Memory B cell (primary cell): Measurements from ENCODE around the gene ITGB5.

Experiments
- ATAC-seq: fragments of 150-1000 bp; cut with Tn5 transposase; 2 replicates; pipeline ENCODE4 v1.10.0; 2021; ENCODE audit warnings: low read depth, mild to moderate bottlenecking, moderate library complexity
- DNase-seq, 2 donors: peaks; one replicate each; pipeline ENCODE4 v3.0.0; 2022; ENCODE audit warnings: low spot score in 2 of 2
- H3K27ac Mint-ChIP-seq: one replicate; pipeline ENCODE4 v1.8.0; 2022; ENCODE audit warnings: mild to moderate bottlenecking, moderate library complexity, mixed read lengths
- H3K27me3 Mint-ChIP-seq: one replicate; pipeline ENCODE4 v1.8.0; 2022; ENCODE audit warnings: mixed read lengths
- H3K36me3 Mint-ChIP-seq: one replicate; pipeline ENCODE4 v1.8.0; 2022; ENCODE audit warnings: mild to moderate bottlenecking, mixed read lengths
- H3K4me1 Mint-ChIP-seq: one replicate; pipeline ENCODE4 v1.8.0; 2022; ENCODE audit warnings: mixed read lengths
- H3K4me3 Mint-ChIP-seq: one replicate; pipeline ENCODE4 v1.8.0; 2022; ENCODE audit warnings: mild to moderate bottlenecking, moderate library complexity, mixed read lengths
- H3K9me3 Mint-ChIP-seq: one replicate; pipeline ENCODE4 v1.8.0; 2022; ENCODE audit warnings: mixed read lengths

Gene ITGB5

GRCh38 chr3:124770336-124771082 lies 116.7 kb downstream of the ITGB5 start:
- Mint-ChIP-seq H3K9me3 (no peaks in the 10 kb centered on the region), H3K36me3 (no peaks in the 10 kb centered on the region), H3K4me3 (no peak overlapping the region), H3K27ac (no peak overlapping the region), H3K27me3 (peaks cover 16% of the 10 kb centered on the region), H3K4me1 (no peaks in the 10 kb centered on the region)
- ATAC-seq = no peak
- DNase-seq = no peak

GRCh38 chr3:124769462-124769861 lies 117.7 kb downstream of the ITGB5 start:
- ATAC-seq = no peak
- no peak for DNase-seq
- Mint-ChIP-seq H3K27ac (no peak overlapping the region), H3K9me3 (no peaks in the 10 kb centered on the region), H3K27me3 (peaks cover 14% of the 10 kb centered on the region), H3K36me3 (no peaks in the 10 kb centered on the region), H3K4me3 (no peak overlapping the region), H3K4me1 (no peaks in the 10 kb centered on the region)

GRCh38 chr3:124768812-124769211 lies 118.4 kb downstream of the ITGB5 start:
- H3K9me3 Mint-ChIP-seq = no peaks in the 10 kb centered on the region
- ATAC-seq = peak; percentile 41

GRCh38 chr3:124767691-124768090 lies 119.5 kb downstream of the ITGB5 start:
- Mint-ChIP-seq H3K27ac (no peak overlapping the region), H3K36me3 (no peaks in the 10 kb centered on the region), H3K4me3 (no peak overlapping the region), H3K9me3 (no peaks in the 10 kb centered on the region), H3K4me1 (no peaks in the 10 kb centered on the region), H3K27me3 (peaks cover 10% of the 10 kb centered on the region)
- ATAC-seq (no peak), DNase-seq (no peak)

More at GRCh38 chr3:124768812-124769211, 118.4 kb downstream of the ITGB5 start:
- no peak overlapping the region for H3K27ac Mint-ChIP-seq
- H3K27me3 Mint-ChIP-seq = peaks cover 12% of the 10 kb centered on the region
- no peak overlapping the region for H3K4me3 Mint-ChIP-seq
- H3K4me1 Mint-ChIP-seq = no peaks in the 10 kb centered on the region
- DNase-seq = no peak
- no peaks in the 10 kb centered on the region for H3K36me3 Mint-ChIP-seq

- Mint-ChIP-seq H3K4me3 (no peak overlapping the region), H3K27ac (no peak overlapping the region), H3K36me3 (no peaks in the 10 kb centered on the region), H3K9me3 (no peaks in the 10 kb centered on the region), H3K4me1 (no peaks in the 10 kb centered on the region), H3K27me3 (peaks cover 10% of the 10 kb centered on the region)
- no peak for ATAC-seq
- DNase-seq = no peak
These were observed 119.9 kb downstream of the ITGB5 start for GRCh38 chr3:124767264-124767663.

GRCh38 chr3:124766113-124767095 lies 120.8 kb downstream of the ITGB5 start:
- DNase-seq (no peak), ATAC-seq (no peak)
- Mint-ChIP-seq H3K4me1 (peaks cover under 1% of the 10 kb centered on the region), H3K9me3 (no peaks in the 10 kb centered on the region), H3K4me3 (no peak overlapping the region), H3K27ac (no peak overlapping the region), H3K27me3 (peaks cover 11% of the 10 kb centered on the region), H3K36me3 (no peaks in the 10 kb centered on the region)

GRCh38 chr3:124765197-124765840 lies 121.8 kb downstream of the ITGB5 start:
- Mint-ChIP-seq H3K27me3 (peaks cover 12% of the 10 kb centered on the region), H3K27ac (no peak overlapping the region), H3K9me3 (no peaks in the 10 kb centered on the region), H3K36me3 (no peaks in the 10 kb centered on the region), H3K4me3 (no peak overlapping the region), H3K4me1 (peaks cover 3% of the 10 kb centered on the region)
- ATAC-seq = no peak
- no peak for DNase-seq

- ATAC-seq (no peak), DNase-seq (no peak)
- peaks cover 12% of the 10 kb centered on the region for H3K27me3 Mint-ChIP-seq
- no peaks in the 10 kb centered on the region for H3K36me3 Mint-ChIP-seq
- H3K4me3 Mint-ChIP-seq = no peak overlapping the region
- no peaks in the 10 kb centered on the region for H3K9me3 Mint-ChIP-seq
- H3K4me1 Mint-ChIP-seq = peaks cover 3% of the 10 kb centered on the region
- H3K27ac Mint-ChIP-seq = no peak overlapping the region
These were observed 122.4 kb downstream of the ITGB5 start for GRCh38 chr3:124764746-124765145.

- H3K36me3 Mint-ChIP-seq = no peaks in the 10 kb centered on the region
- H3K4me3 Mint-ChIP-seq = no peak overlapping the region
- peaks cover 12% of the 10 kb centered on the region for H3K27me3 Mint-ChIP-seq
- H3K27ac Mint-ChIP-seq = no peak overlapping the region
- DNase-seq (no peak), ATAC-seq (no peak)
- H3K9me3 Mint-ChIP-seq = no peaks in the 10 kb centered on the region
- H3K4me1 Mint-ChIP-seq = peaks cover 3% of the 10 kb centered on the region
These were observed 123.4 kb downstream of the ITGB5 start for GRCh38 chr3:124763644-124764358.

- Mint-ChIP-seq H3K27ac (no peak overlapping the region), H3K4me3 (no peak overlapping the region), H3K27me3 (peaks cover 10% of the 10 kb centered on the region), H3K4me1 (peaks cover 3% of the 10 kb centered on the region), H3K9me3 (no peaks in the 10 kb centered on the region), H3K36me3 (no peaks in the 10 kb centered on the region)
- ATAC-seq (no peak), DNase-seq (no peak)
These were observed 124.0 kb downstream of the ITGB5 start for GRCh38 chr3:124763206-124763605.

GRCh38 chr3:124762661-124763011 lies 124.5 kb downstream of the ITGB5 start:
- DNase-seq (no peak), ATAC-seq (no peak)
- H3K27ac Mint-ChIP-seq = no peak overlapping the region
- H3K27me3 Mint-ChIP-seq = peaks cover 10% of the 10 kb centered on the region
- no peaks in the 10 kb centered on the region for H3K9me3 Mint-ChIP-seq
- H3K36me3 Mint-ChIP-seq = no peaks in the 10 kb centered on the region
- H3K4me3 Mint-ChIP-seq = no peak overlapping the region
- peaks cover 3% of the 10 kb centered on the region for H3K4me1 Mint-ChIP-seq

- DNase-seq (no peak), ATAC-seq (no peak)
- Mint-ChIP-seq H3K4me3 (no peak overlapping the region), H3K27ac (no peak overlapping the region), H3K36me3 (no peaks in the 10 kb centered on the region), H3K27me3 (peaks cover 8% of the 10 kb centered on the region), H3K9me3 (no peaks in the 10 kb centered on the region), H3K4me1 (peaks cover 3% of the 10 kb centered on the region)
These were observed 125.1 kb downstream of the ITGB5 start for GRCh38 chr3:124761935-124762660.

- Mint-ChIP-seq H3K4me3 (peak overlapping the region; percentile 69), H3K4me1 (peaks cover 3% of the 10 kb centered on the region), H3K36me3 (no peaks in the 10 kb centered on the region), H3K27ac (no peak overlapping the region), H3K9me3 (no peaks in the 10 kb centered on the region), H3K27me3 (peaks cover 9% of the 10 kb centered on the region)
- DNase-seq (peak; percentile 68 to 73), ATAC-seq (peak; percentile 81)
These were observed 125.8 kb downstream of the ITGB5 start for GRCh38 chr3:124761250-124761796.
